Stimulated activated CD4-positive, alpha-beta T cell treated with anti-CD3 and anti-CD28 coated beads, Interleukin-4, amount 100 ng/mL, for 4 hours (primary cell): ENCODE data around the gene CENPV.
"Not testable (repeated sequence)": the region's sequence is repeated elsewhere in the genome, so short reads cannot be mapped to it uniquely, and the experiment has no call there.

ENCODE experiments used
- DNase-seq, 2 experiments: peaks; one replicate each; pipeline ENCODE4 v3.0.0-alpha.2; 2020

CENPV gene

DNA sequence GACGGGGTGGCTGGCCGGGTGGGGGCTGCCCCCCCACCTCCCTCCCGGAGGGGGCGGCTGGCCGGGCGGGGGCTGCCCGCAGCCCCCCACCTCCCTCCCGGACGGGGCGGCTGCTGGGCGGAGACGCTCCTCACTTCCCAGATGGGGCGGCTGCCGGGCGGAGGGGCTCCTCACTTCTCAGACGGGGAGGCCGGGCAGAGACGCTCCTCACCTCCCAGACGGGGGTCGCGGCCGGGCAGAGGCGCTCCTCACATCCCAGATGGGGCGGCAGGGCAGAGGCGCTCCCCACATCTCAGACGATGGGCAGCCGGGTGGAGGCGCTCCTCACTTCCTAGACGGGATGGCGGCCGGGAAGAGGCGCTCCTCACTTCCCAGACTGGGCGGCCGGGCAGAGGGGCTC lies 41.2 kb downstream of the CENPV start:
- DNase-seq: not testable (repeated sequence)

- DNase-seq: no peak
These were observed 47.1 kb downstream of the CENPV start for GRCh38 chr17:16306211-16306610.

GRCh38 chr17:16304830-16305229 lies 48.4 kb downstream of the CENPV start:
- DNase-seq: no peak

GRCh38 chr17:16302856-16303255 lies 50.4 kb downstream of the CENPV start:
- no peak for DNase-seq

GRCh38 chr17:16301963-16302855 lies 51.1 kb downstream of the CENPV start:
- no peak for DNase-seq

DNA sequence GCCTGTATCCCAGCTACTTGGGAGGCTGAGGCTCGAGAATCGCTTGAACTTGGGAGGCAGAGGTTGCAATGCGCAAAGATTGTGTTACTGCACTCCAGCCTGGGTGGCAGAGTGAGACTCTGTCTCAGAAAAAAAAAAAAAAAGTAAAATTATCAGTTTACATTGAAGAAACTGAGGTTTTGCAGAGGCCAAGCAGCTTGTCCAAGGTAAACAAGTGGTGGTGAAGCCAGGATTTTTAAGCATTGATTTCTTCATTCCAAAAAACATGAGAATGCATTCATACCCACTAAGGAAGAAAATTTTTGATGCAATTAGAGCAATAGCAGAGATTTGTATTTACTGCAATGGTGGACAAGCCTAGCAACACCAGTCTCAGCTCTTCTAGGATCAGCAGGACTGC lies 52.7 kb downstream of the CENPV start:
- no peak for DNase-seq

GRCh38 chr17:16298140-16298662 lies 55.1 kb downstream of the CENPV start:
- DNase-seq: no peak

- DNase-seq: no peak
These were observed 55.7 kb downstream of the CENPV start for GRCh38 chr17:16297367-16298139.

- not testable (repeated sequence) for DNase-seq
These were observed 57.2 kb downstream of the CENPV start for GRCh38 chr17:16296072-16296471.

DNA sequence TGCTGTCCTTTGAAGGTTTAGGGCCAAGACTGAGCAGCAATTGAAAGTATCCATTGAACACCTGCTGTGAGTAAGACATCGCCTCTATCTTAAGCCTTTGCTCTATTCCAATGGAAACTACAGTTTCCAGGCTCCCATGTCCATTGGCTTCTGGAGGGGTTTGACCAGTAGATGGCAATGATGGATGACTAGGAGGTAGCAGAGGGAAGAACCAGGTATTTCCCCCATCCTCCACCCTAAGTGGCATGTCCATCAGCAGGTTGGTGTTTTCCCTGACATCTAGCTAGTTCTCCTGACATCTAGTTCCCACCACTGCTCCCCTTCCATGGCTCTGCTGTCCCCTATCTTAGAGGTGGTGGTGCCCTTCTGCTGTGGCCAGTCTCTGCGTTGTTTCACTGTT lies 58.7 kb downstream of the CENPV start:
- DNase-seq: no peak

- DNase-seq: no peak
These were observed 59.3 kb downstream of the CENPV start for GRCh38 chr17:16293931-16294330.
